UCSD-AML1 (cell line): ENCODE data around the gene ATP6V0E2.
"Not testable (repeated sequence)": the region's sequence is repeated elsewhere in the genome, so short reads cannot be mapped to it uniquely, and the experiment has no call there.

Experiments used
- DNase-seq: peaks from one replicate; lab custom pipeline; 2025; ENCODE audit not compliant: unreplicated experiment; lab: John Stamatoyannopoulos, UW

ATP6V0E2 gene

GRCh38 chr7:149873074-149873969 lies at the start of gene ATP6V0E2:
ATP6V0E2 (plus strand) TSS chr7:149873969; CDS start chr7:149874066, 97 bp downstream.
- DNase-seq: peak; percentile 46

- no peak for DNase-seq
Measured at GRCh38 chr7:149824301-149824741, 49.4 kb upstream of the ATP6V0E2 start.

GRCh38 chr7:149824748-149825566 lies 48.8 kb upstream of the ATP6V0E2 start:
- no peak for DNase-seq

GRCh38 chr7:149825567-149826343 lies 48.0 kb upstream of the ATP6V0E2 start:
- DNase-seq: no peak

- DNase-seq: no peak
Measured at GRCh38 chr7:149826344-149827088, 47.3 kb upstream of the ATP6V0E2 start.

- no peak for DNase-seq
Measured at GRCh38 chr7:149827089-149827981, 46.4 kb upstream of the ATP6V0E2 start.

- no peak for DNase-seq
Measured at GRCh38 chr7:149828357-149829309, 45.1 kb upstream of the ATP6V0E2 start.

GRCh38 chr7:149830527-149830926 lies 43.2 kb upstream of the ATP6V0E2 start:
- DNase-seq: not testable (repeated sequence)

GRCh38 chr7:149830997-149831740 lies 42.6 kb upstream of the ATP6V0E2 start:
- no peak for DNase-seq

- no peak for DNase-seq
Measured at GRCh38 chr7:149831741-149832219, 42.0 kb upstream of the ATP6V0E2 start.

GRCh38 chr7:149832332-149833041 lies 41.3 kb upstream of the ATP6V0E2 start:
- DNase-seq: no peak

- DNase-seq: no peak
Measured at GRCh38 chr7:149833495-149834130, 40.2 kb upstream of the ATP6V0E2 start.

GRCh38 chr7:149834601-149835000 lies 39.2 kb upstream of the ATP6V0E2 start:
- no peak for DNase-seq

GRCh38 chr7:149836434-149836833 lies 37.3 kb upstream of the ATP6V0E2 start:
- DNase-seq: no peak

GRCh38 chr7:149837564-149838223 lies 36.1 kb upstream of the ATP6V0E2 start:
- DNase-seq: no peak
